HL-60 (cell line): Measurements from ENCODE around the gene VCX3A.

Experiments
- DNase-seq, 2 experiments: peaks; one replicate each; pipeline ENCODE4 v3.0.0-alpha.2; 2010 to 2020; ENCODE audit warnings: low read depth in 1 of 2, low spot score in 1 of 2
- H3K27ac ChIP-seq: fragments of 250-450 bp; sonication (Bioruptor Pico); replicated peaks from 2 replicates; pipeline ENCODE4 v1.5.1; 2020; ENCODE audit warnings: mild to moderate bottlenecking, moderate library complexity
- H3K27me3 ChIP-seq: fragments of 250-450 bp; sonication (Bioruptor Pico); 2 replicates; pipeline ENCODE4 v1.5.1; 2021; ENCODE audit warnings: mild to moderate bottlenecking, moderate library complexity; ENCODE audit not compliant: insufficient read depth, poor library complexity, severe bottlenecking
- H3K4me3 ChIP-seq: replicated peaks from 2 replicates; pipeline ENCODE4 v1.5.1; 2011; ENCODE audit warnings: mild to moderate bottlenecking, control low read depth, low read length; ENCODE audit not compliant: insufficient read depth
- GABPA ChIP-seq: IDR thresholded peaks from 2 replicates; pipeline ENCODE4 v1.6.1; 2012; ENCODE audit warnings: low read depth
- POLR2AphosphoS5 ChIP-seq: IDR thresholded peaks from 2 replicates; pipeline ENCODE4 v1.6.1; 2012; ENCODE audit warnings: low read depth
- REST ChIP-seq: IDR thresholded peaks from 2 replicates; pipeline ENCODE4 v1.6.1; 2012; ENCODE audit warnings: low read depth; ENCODE audit not compliant: insufficient replicate concordance
- SPI1 ChIP-seq: IDR thresholded peaks from 2 replicates; pipeline ENCODE4 v1.6.1; 2012; ENCODE audit warnings: low read depth, mild to moderate bottlenecking, borderline replicate concordance
- TF ChIP-seq, protein P1 (sequence below): IDR thresholded peaks from one replicate; pipeline ENCODE4 v1.5.1; 2011; ENCODE audit warnings: low read length, control low read depth, inconsistent platforms; ENCODE audit not compliant: insufficient read depth

VCX3A gene

GRCh38 chrX:6517376-6517775 is 17.5 kb downstream of the VCX3A start:
- Histone ChIP-seq H3K27ac (no peak overlapping the region), H3K4me3 (no peak overlapping the region), H3K27me3 (no peaks in the 10 kb centered on the region)
- TF ChIP-seq SPI1 (no peak), POLR2AphosphoS5 (no peak), REST (no peak), GABPA (no peak)
- TF ChIP-seq, protein P1, sequence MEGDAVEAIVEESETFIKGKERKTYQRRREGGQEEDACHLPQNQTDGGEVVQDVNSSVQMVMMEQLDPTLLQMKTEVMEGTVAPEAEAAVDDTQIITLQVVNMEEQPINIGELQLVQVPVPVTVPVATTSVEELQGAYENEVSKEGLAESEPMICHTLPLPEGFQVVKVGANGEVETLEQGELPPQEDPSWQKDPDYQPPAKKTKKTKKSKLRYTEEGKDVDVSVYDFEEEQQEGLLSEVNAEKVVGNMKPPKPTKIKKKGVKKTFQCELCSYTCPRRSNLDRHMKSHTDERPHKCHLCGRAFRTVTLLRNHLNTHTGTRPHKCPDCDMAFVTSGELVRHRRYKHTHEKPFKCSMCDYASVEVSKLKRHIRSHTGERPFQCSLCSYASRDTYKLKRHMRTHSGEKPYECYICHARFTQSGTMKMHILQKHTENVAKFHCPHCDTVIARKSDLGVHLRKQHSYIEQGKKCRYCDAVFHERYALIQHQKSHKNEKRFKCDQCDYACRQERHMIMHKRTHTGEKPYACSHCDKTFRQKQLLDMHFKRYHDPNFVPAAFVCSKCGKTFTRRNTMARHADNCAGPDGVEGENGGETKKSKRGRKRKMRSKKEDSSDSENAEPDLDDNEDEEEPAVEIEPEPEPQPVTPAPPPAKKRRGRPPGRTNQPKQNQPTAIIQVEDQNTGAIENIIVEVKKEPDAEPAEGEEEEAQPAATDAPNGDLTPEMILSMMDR = no peak
- DNase-seq = no peak

DNA sequence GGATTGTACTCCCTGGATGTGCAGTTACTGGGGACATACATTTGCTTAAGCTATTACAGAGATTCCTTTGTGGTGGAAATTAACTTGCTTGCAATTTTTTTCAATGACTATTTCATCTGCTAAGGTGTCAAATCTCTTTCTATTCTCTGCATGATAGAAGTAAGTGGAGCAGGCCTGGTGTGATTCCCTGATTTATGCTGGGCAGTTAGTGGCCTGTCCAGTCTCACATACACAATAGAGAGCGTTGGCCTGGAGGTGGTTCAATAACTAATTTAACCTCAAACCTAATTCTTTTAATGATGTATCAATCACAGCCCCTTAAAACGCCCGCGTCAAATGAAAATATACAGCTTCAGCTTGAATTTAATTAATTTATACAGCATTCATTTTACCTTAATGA is 28.5 kb downstream of the VCX3A start:
- no peak overlapping the region for H3K27ac ChIP-seq
- H3K4me3 ChIP-seq = no peak overlapping the region
- no peak for DNase-seq
- H3K27me3 ChIP-seq = no peaks in the 10 kb centered on the region
- TF ChIP-seq REST = no peak
- TF ChIP-seq POLR2AphosphoS5 = no peak
- TF ChIP-seq GABPA = no peak
- TF ChIP-seq, protein P1 = no peak
- no peak for TF ChIP-seq SPI1

- Histone ChIP-seq H3K4me3 (no peak overlapping the region), H3K27ac (no peak overlapping the region), H3K27me3 (no peaks in the 10 kb centered on the region)
- DNase-seq = no peak
- TF ChIP-seq GABPA = no peak
- TF ChIP-seq POLR2AphosphoS5 = no peak
- TF ChIP-seq REST = no peak
- TF ChIP-seq SPI1 = no peak
- TF ChIP-seq, protein P1 = no peak
Measured at GRCh38 chrX:6505960-6506359, 29.0 kb downstream of the VCX3A start.
